NCI-H526 treated with DMSO at 0.1 percent for 48 hours (cell line): ENCODE data around the gene PPID.
"Not testable (repeated sequence)": the region's sequence is repeated elsewhere in the genome, so short reads cannot be mapped to it uniquely, and the experiment has no call there.

Source experiments
- DNase-seq: peaks from one replicate; lab custom pipeline; 2025; lab: John Stamatoyannopoulos, UW

Gene PPID

DNA sequence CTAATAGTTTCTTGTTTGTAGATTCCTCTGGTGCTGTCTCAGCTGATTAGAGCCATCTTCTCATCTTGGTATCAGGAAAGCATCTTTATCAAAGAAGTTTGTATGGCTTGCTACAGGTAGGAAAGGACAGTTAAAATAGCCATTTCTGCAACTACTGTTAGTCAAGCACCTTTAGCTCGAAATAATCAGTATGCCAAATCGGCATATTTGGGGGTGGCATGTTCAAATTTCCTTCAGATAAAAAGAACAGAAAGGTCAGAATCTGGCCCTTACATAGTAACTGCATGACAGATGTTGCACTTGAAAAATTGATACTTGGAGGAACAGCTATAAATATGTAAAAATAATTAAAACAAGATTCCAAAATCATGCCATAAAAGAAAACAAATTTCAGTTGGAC, 56.3 kb downstream of the PPID start:
- DNase-seq, result no peak

DNA sequence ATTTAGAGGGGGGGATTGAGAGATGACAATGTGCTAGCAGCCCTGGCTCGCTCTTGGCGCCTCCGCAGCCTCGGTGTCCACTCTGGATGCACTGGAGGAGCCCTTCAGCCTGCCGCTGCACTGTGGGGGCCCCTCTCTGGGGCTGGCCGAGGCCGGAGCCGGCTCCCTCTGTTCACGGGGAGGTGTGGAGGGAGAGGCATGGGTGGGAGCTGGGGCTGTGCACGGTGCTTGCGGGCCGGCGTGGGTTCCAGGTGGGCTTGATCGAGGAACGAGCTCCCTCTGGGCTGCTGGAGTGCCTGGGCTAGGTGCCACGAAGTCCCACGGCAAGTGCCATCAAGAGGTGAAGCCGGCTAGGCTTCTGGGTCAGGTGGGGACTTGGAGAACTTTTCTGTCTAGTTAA, 58.4 kb downstream of the PPID start:
- no peak for DNase-seq

DNA sequence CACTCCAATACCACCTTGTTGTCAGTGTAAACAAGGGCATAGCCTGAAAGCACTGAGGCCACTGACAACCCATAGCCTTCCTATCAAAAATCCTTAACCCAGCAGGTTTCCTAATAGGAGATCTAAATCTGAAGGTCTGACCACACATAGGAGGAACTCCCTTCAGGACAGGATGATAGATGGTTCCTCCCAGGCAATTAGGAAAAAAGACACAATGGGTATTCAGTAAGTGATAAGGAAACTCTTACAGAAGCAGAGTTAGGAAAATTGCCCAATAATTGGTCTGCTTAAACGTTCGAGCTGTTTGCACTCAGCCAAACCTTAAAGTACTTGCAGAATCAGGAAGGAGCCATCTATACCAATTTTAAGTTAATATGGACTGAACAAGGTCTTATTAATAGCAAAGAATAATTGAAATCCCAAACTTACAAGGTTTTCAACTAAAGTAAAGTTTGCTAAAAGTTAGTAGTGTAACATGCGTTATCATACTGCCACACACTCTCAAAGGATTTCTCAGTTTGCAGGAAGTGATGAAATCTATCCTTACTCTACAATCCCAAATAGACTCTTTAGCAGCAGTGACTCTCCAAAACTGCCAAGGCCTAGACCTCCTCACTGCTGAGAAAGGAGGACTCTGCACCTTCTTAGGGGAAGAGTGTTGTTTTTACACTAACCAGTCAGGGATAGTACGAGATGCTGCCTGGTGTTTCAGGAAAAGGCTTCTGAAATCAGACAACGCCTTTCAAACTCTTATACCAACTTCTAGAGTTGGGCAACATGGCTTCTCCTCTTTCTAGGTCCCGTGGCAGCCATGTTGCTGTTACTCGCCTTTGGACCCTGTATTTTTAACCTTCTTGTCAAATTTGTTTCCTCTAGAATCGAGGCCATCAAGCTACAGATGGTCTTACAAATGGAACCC, 59.2 kb downstream of the PPID start:
- not testable (repeated sequence) for DNase-seq

DNA sequence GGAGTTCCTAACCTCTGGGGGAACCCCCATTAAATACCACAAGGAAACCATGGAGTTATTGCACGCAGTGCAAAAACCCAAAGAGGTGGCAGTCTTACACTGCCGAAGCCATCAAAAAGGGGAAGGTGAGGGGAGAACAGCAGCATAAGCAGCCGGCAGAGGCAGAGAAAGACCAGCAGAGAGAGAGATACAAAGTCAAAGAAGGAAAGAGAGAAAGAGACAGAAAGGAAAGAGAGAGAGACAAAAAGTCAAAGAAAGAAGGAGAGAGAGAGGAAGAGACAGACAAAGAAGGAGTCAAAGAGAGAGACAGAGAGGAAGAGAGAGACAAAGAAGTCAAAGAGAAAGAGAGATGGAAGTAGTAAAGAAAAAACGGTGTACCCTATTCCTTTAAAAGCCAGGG, 59.9 kb downstream of the PPID start:
- not testable (repeated sequence) for DNase-seq
